HEK293 (cell line): ENCODE measurements around the gene THTPA.

Experiments used
- CTCF ChIA-PET: fragments of 350-600 bp; formaldehyde crosslinking; extraction: SDS; loops from one replicate; lab custom pipeline; 2021; ENCODE audit warnings: antibody characterized with exemption; lab: Yijun Ruan, JAX
- POLR2A ChIA-PET: fragments of 300-600 bp; formaldehyde crosslinking; extraction: SDS; loops from one replicate; lab custom pipeline; 2020; ENCODE audit warnings: antibody characterized with exemption, inconsistent platforms; lab: Yijun Ruan, JAX
- H3K27ac ChIP-seq: fragments of 200-500 bp; sonication (Bioruptor generic); 2 replicates; pipeline ENCODE4 v1.5.1; 2014; ENCODE audit warnings: low read depth, low read length, control low read depth, inconsistent platforms; ENCODE audit errors: extremely low read depth
- H3K36me3 ChIP-seq, 2 experiments: fragments of 200-500 bp in 1 of 2; sonication (Bioruptor generic) in 1 of 2; 1 replicate in 1 of 2; 2 replicates in 1 of 2; pipeline ENCODE4 v1.5.1; 2014 to 2017; ENCODE audit warnings: inconsistent platforms in 2 of 2, low read length in 2 of 2; ENCODE audit not compliant: control insufficient read depth in 2 of 2, insufficient read depth in 1 of 2
- H3K4me1 ChIP-seq: fragments of 200-500 bp; sonication (Bioruptor generic); 2 replicates; pipeline ENCODE4 v1.5.1; 2014; ENCODE audit warnings: mild to moderate bottlenecking, low read length, inconsistent platforms; ENCODE audit not compliant: control insufficient read depth, insufficient read depth
- H3K4me3 ChIP-seq: 2 replicates; pipeline ENCODE4 v1.5.1; 2011; ENCODE audit warnings: low read depth, mild to moderate bottlenecking, control low read depth, low read length, moderate library complexity
- H3K9me3 ChIP-seq: fragments of 200-500 bp; sonication (Bioruptor generic); 2 replicates; pipeline ENCODE4 v1.5.1; 2014; ENCODE audit warnings: low read depth, low read length, inconsistent platforms; ENCODE audit not compliant: control insufficient read depth, insufficient read depth
- GFI1B ChIP-seq: fragments of 450-650 bp; formaldehyde crosslinking; IDR thresholded peaks from 2 replicates; pipeline ENCODE4 v1.5.1; 2016; ENCODE audit warnings: missing biosample characterization, missing genetic modification characterization
- GLI4 ChIP-seq: fragments of 450-650 bp; formaldehyde crosslinking; IDR thresholded peaks from 2 replicates; pipeline ENCODE4 v1.5.1; 2016; ENCODE audit warnings: missing biosample characterization, missing genetic modification characterization
- GLIS1 ChIP-seq: fragments of 450-650 bp; formaldehyde crosslinking; IDR thresholded peaks from 2 replicates; pipeline ENCODE4 v1.5.1; 2016; ENCODE audit warnings: missing biosample characterization, missing genetic modification characterization
- KLF1 ChIP-seq: fragments of 450-650 bp; formaldehyde crosslinking; IDR thresholded peaks from 2 replicates; pipeline ENCODE4 v1.5.1; 2016; ENCODE audit warnings: missing biosample characterization, missing genetic modification characterization
- KLF17 ChIP-seq: fragments of 450-650 bp; formaldehyde crosslinking; IDR thresholded peaks from 2 replicates; pipeline ENCODE4 v1.5.1; 2016; ENCODE audit warnings: missing biosample characterization, missing genetic modification characterization
- OVOL3 ChIP-seq: fragments of 450-650 bp; formaldehyde crosslinking; IDR thresholded peaks from 2 replicates; pipeline ENCODE4 v1.5.1; 2016; ENCODE audit warnings: missing biosample characterization, missing genetic modification characterization
- PRDM1 ChIP-seq: fragments of 450-650 bp; formaldehyde crosslinking; IDR thresholded peaks from 2 replicates; pipeline ENCODE4; 2016; ENCODE audit warnings: missing biosample characterization, missing genetic modification characterization
- PRDM6 ChIP-seq: fragments of 450-650 bp; formaldehyde crosslinking; IDR thresholded peaks from 2 replicates; pipeline ENCODE4 v1.5.1; 2017; ENCODE audit warnings: missing biosample characterization, missing genetic modification characterization
- SP7 ChIP-seq: fragments of 450-650 bp; formaldehyde crosslinking; IDR thresholded peaks from 2 replicates; pipeline ENCODE4 v1.5.1; 2016; ENCODE audit warnings: missing biosample characterization, missing genetic modification characterization
- TRIM28 ChIP-seq: IDR thresholded peaks from 2 replicates; pipeline ENCODE4 v1.6.1; 2011; ENCODE audit warnings: low read length, control low read depth, borderline replicate concordance
- ZBTB20 ChIP-seq: fragments of 450-650 bp; formaldehyde crosslinking; IDR thresholded peaks from 2 replicates; pipeline ENCODE4 v1.5.1; 2016; ENCODE audit warnings: missing biosample characterization, missing genetic modification characterization
- ZBTB8A ChIP-seq: fragments of 450-650 bp; formaldehyde crosslinking; IDR thresholded peaks from 2 replicates; pipeline ENCODE4 v1.5.1; 2016; ENCODE audit warnings: missing biosample characterization, missing genetic modification characterization
- ZNF112 ChIP-seq: fragments of 450-650 bp; formaldehyde crosslinking; IDR thresholded peaks from 2 replicates; pipeline ENCODE4 v1.5.0; 2017; ENCODE audit warnings: missing biosample characterization, missing genetic modification characterization
- ZNF148 ChIP-seq: fragments of 450-650 bp; formaldehyde crosslinking; IDR thresholded peaks from 2 replicates; pipeline ENCODE4 v1.5.0; 2017; ENCODE audit warnings: missing biosample characterization, missing genetic modification characterization, borderline replicate concordance
- ZNF221 ChIP-seq: fragments of 450-650 bp; formaldehyde crosslinking; IDR thresholded peaks from 2 replicates; pipeline ENCODE4 v1.5.1; 2017; ENCODE audit warnings: missing biosample characterization, missing genetic modification characterization, borderline replicate concordance
- ZNF366 ChIP-seq: fragments of 450-650 bp; formaldehyde crosslinking; conservative IDR thresholded peaks from 2 replicates; pipeline ENCODE4 v1.5.1; 2016; ENCODE audit warnings: missing biosample characterization, missing genetic modification characterization
- ZNF449 ChIP-seq: fragments of 450-650 bp; formaldehyde crosslinking; IDR thresholded peaks from 2 replicates; pipeline ENCODE4 v1.5.1; 2017; ENCODE audit warnings: missing biosample characterization, mild to moderate bottlenecking, missing genetic modification characterization, moderate library complexity
- ZNF529 ChIP-seq: fragments of 450-650 bp; formaldehyde crosslinking; IDR thresholded peaks from 2 replicates; pipeline ENCODE4 v1.5.1; 2017; ENCODE audit warnings: missing genetic modification characterization, missing biosample characterization; ENCODE audit not compliant: insufficient replicate concordance
- ZNF530 ChIP-seq: fragments of 450-650 bp; formaldehyde crosslinking; IDR thresholded peaks from 2 replicates; pipeline ENCODE4 v1.5.1; 2016; ENCODE audit warnings: low read depth, missing biosample characterization, missing genetic modification characterization
- ZNF623 ChIP-seq: fragments of 450-650 bp; formaldehyde crosslinking; IDR thresholded peaks from 2 replicates; pipeline ENCODE4 v1.5.1; 2016; ENCODE audit warnings: missing biosample characterization, missing genetic modification characterization
- ZNF629 ChIP-seq: fragments of 450-650 bp; formaldehyde crosslinking; IDR thresholded peaks from 2 replicates; pipeline ENCODE4 v1.5.1; 2017; ENCODE audit warnings: missing biosample characterization, missing genetic modification characterization
- ZNF639 ChIP-seq: fragments of 450-650 bp; formaldehyde crosslinking; IDR thresholded peaks from 2 replicates; pipeline ENCODE4 v1.5.1; 2016; ENCODE audit warnings: missing biosample characterization, missing genetic modification characterization
- ZNF776 ChIP-seq: fragments of 450-650 bp; formaldehyde crosslinking; IDR thresholded peaks from 2 replicates; pipeline ENCODE4 v1.5.0; 2017; ENCODE audit warnings: missing biosample characterization, missing genetic modification characterization, borderline replicate concordance

Gene THTPA

GRCh38 chr14:23542261-23542660, 13.8 kb upstream of the THTPA start (continued):
- TF ChIP-seq GLI4 (no peak), ZNF221 (tag by site-specific recombination) (no peak), ZNF776 (tag by site-specific recombination) (no peak), OVOL3 (tag by site-specific recombination) (no peak), GLIS1 (tag by site-specific recombination) (no peak), ZNF623 (no peak), ZNF529 (no peak)

GRCh38 chr14:23543403-23543802, 12.7 kb upstream of the THTPA start:
- POLR2A ChIA-PET, result no interaction called here
- TF ChIP-seq GLIS1 (tag by site-specific recombination), result no peak
- TF ChIP-seq ZBTB20 (tag by site-specific recombination), result no peak
- TF ChIP-seq ZNF530 (tag by site-specific recombination), result no peak
- no peak for TF ChIP-seq KLF1 (tag by site-specific recombination)
- no peak for TF ChIP-seq ZNF112

GRCh38 chr14:23544511-23545447, 11.3 kb upstream of the THTPA start:
- H3K4me3 ChIP-seq, result no peak overlapping the region
- CTCF ChIA-PET, result no interaction called here

More at GRCh38 chr14:23543403-23543802, 12.7 kb upstream of the THTPA start:
- Histone ChIP-seq H3K9me3 (no peaks in the 10 kb centered on the region), H3K36me3 (peaks cover 0 to 6% of the 10 kb centered on the region in 2 experiments; a peak in 2 of 3 replicates), H3K4me3 (no peak overlapping the region), H3K4me1 (peaks cover 15% of the 10 kb centered on the region), H3K27ac (no peak overlapping the region)
- CTCF ChIA-PET, result interaction anchor here (0.5 to 1.1 kb wide), 3 partner anchors 45 to 211 kb away, joined by 3 read pairs; no protein-coding TSS in a partner anchor

More at GRCh38 chr14:23544511-23545447, 11.3 kb upstream of the THTPA start:
- H3K9me3 ChIP-seq, result no peaks in the 10 kb centered on the region
- H3K36me3 ChIP-seq, result peaks cover 0 to 6% of the 10 kb centered on the region in 2 experiments; a peak in 2 of 3 replicates
- peaks cover 9% of the 10 kb centered on the region for H3K4me1 ChIP-seq
- H3K27ac ChIP-seq, result no peak overlapping the region
- TF ChIP-seq PRDM6 (tag by site-specific recombination) (no peak), ZNF639 (tag by site-specific recombination) (0 out of 2 replicates have a peak, but pooled peaks have one; percentile 11), ZNF629 (tag by site-specific recombination) (peak; percentile 60), ZNF148 (tag by site-specific recombination) (no peak), GFI1B (tag by site-specific recombination) (no peak), ZBTB8A (tag by site-specific recombination) (peak; percentile 67), KLF17 (tag by site-specific recombination) (peak; percentile 95), ZNF366 (tag by site-specific recombination) (peak; percentile 62), SP7 (tag by site-specific recombination) (peak; percentile 85), ZNF449 (peak; percentile 51; the same call in 1 of the 2 replicates), TRIM28 (peak; percentile 73; the same call in 1 of the 2 replicates), PRDM1 (tag by site-specific recombination) (no peak; the same call in 1 of the 2 replicates), KLF1 (tag by site-specific recombination) (peak; percentile 68)
- POLR2A ChIA-PET, result no interaction called here
